ENCODE data around the gene MSL1.

- TF ChIP-seq SIN3A (IDR thresholded peaks at IDR 0.05; ENCODE audit: borderline replicate concordance, low read depth, low read length): no peak
- peak; percentile 59 for TF ChIP-seq MAX (IDR thresholded peaks at IDR 0.05)
- TF ChIP-seq MZF1 (CRISPR knock-in tag; IDR thresholded peaks at IDR 0.05; ENCODE audit: borderline replicate concordance): no peak
- TF ChIP-seq PRPF4 (IDR thresholded peaks at IDR 0.05; ENCODE audit: low read depth, low read length, poor library complexity, severe bottlenecking): no peak
- TF ChIP-seq THAP8 (CRISPR knock-in tag; IDR thresholded peaks at IDR 0.05; ENCODE audit: borderline replicate concordance): no peak
- TF ChIP-seq THAP7 (CRISPR knock-in tag; IDR thresholded peaks at IDR 0.05): no peak
- no peak for TF ChIP-seq ZFP36L2 (CRISPR knock-in tag; IDR thresholded peaks at IDR 0.05)
- TF ChIP-seq CBFB (CRISPR knock-in tag; IDR thresholded peaks at IDR 0.05): no peak
- TF ChIP-seq ZKSCAN5 (CRISPR knock-in tag; IDR thresholded peaks at IDR 0.05): no peak
- TF ChIP-seq RFX1 (IDR thresholded peaks at IDR 0.05): no peak
- TF ChIP-seq POLR2A (IDR thresholded peaks at IDR 0.05; ENCODE audit: insufficient read depth in 1 of 2, low read depth in 2 of 2, low read length in 2 of 2): no peak
- TF ChIP-seq JUNB (CRISPR knock-in tag; IDR thresholded peaks at IDR 0.05; ENCODE audit: borderline replicate concordance): no peak
These were observed 51.5 kb downstream of the MSL1 start for GRCh38 chr17:40173091-40173777.
